PFSK-1 (cell line): ENCODE results near the gene KDM1A.

ENCODE experiments used
- FOXP2 ChIP-seq: optimal IDR thresholded peaks from 2 replicates; pipeline ENCODE3; 2011; ENCODE audit warnings: borderline replicate concordance, control low read depth, inconsistent platforms; ENCODE audit not compliant: insufficient read depth; ENCODE audit errors: extremely low read length, extremely low read depth
- POLR2AphosphoS5 ChIP-seq: IDR thresholded peaks from 2 replicates; pipeline ENCODE4 v1.6.1; 2012; ENCODE audit warnings: low read depth, mild to moderate bottlenecking, control low read depth, low read length, moderate library complexity
- REST ChIP-seq, 2 experiments: IDR thresholded peaks; 2 replicates each; pipeline versions ENCODE4 v1.6.1 to v1.8.0; 2011 to 2012; ENCODE audit warnings: low read depth in 2 of 2, low read length in 2 of 2, control low read depth in 1 of 2, inconsistent platforms in 1 of 2, mild to moderate bottlenecking in 1 of 2, moderate library complexity in 1 of 2; ENCODE audit not compliant: insufficient read depth in 1 of 2
- SIN3A ChIP-seq: IDR thresholded peaks from 2 replicates; pipeline ENCODE4 v1.6.1; 2012; ENCODE audit warnings: mild to moderate bottlenecking, low read length, moderate library complexity, borderline replicate concordance; ENCODE audit not compliant: insufficient read depth

GRCh38 chr1:23044035-23044434 lies 24.8 kb downstream of the KDM1A start:
- TF ChIP-seq FOXP2 (no peak), POLR2AphosphoS5 (no peak), REST (IDR thresholded peaks at IDR 0.05; ENCODE audit: insufficient read depth in 1 of 2, low read depth in 2 of 2, low read length in 2 of 2) (no peak), SIN3A (no peak)
